IMR-90 (cell line): Measurements from ENCODE around the gene KLHL2. TPM values are rescaled to one million over a fixed set of nuclear protein-coding genes. Genes with fewer than 3 reads are reported as not detected.

Experiments
- ATAC-seq: fragments of 200-7000 bp; cut with Tn5 transposase; 2 replicates; pipeline ENCODE4 v1.9.1; 2020; ENCODE audit warnings: low read depth, mild to moderate bottlenecking, moderate library complexity
- BruUV-seq: library from RNA; stranded (reverse); fragments of 400-500 nt; replicated peaks from 2 replicates; lab custom pipeline; 2021; lab: Mats Ljungman, UMichigan
- CTCF ChIA-PET: fragments of 300-600 bp; formaldehyde crosslinking; extraction: SDS; loops from one replicate; lab custom pipeline; 2021; ENCODE audit warnings: antibody characterized with exemption; lab: Yijun Ruan, JAX
- POLR2A ChIA-PET: fragments of 300-600 bp; sonication (Branson Sonifier 250); formaldehyde crosslinking; loops from one replicate; lab custom pipeline; 2022; ENCODE audit warnings: antibody characterized with exemption; ENCODE audit not compliant: unreplicated experiment; lab: Charles Lee
- DNase-seq: peaks from one replicate; pipeline ENCODE4 v3.0.0; 2013
- H2AFZ ChIP-seq: replicated peaks from 2 replicates; pipeline ENCODE3; 2013; ENCODE audit warnings: low read length, mild to moderate bottlenecking; ENCODE audit not compliant: poor library complexity
- H2AK5ac ChIP-seq: 2 replicates; pipeline ENCODE4 v1.6.1; 2013; ENCODE audit warnings: low read depth, low read length, inconsistent platforms
- H2AK9ac ChIP-seq: replicated peaks from 2 replicates; pipeline ENCODE3; 2013; ENCODE audit warnings: mild to moderate bottlenecking, low read depth, low read length, moderate library complexity; ENCODE audit not compliant: poor library complexity
- H2BK120ac ChIP-seq: 2 replicates; pipeline ENCODE4 v1.6.1; 2013; ENCODE audit warnings: low read depth, low read length, inconsistent platforms
- H2BK15ac ChIP-seq: 3 replicates; pipeline ENCODE4 v1.6.1; 2013; ENCODE audit warnings: low read depth, low read length, inconsistent platforms
- H2BK20ac ChIP-seq: 2 replicates; pipeline ENCODE4 v1.6.1; 2013; ENCODE audit warnings: low read depth, mild to moderate bottlenecking, inconsistent platforms, low read length, moderate library complexity
- H2BK5ac ChIP-seq: 2 replicates; pipeline ENCODE4 v1.6.1; 2013; ENCODE audit warnings: mild to moderate bottlenecking, low read depth, low read length, inconsistent platforms; ENCODE audit not compliant: poor library complexity, severe bottlenecking
- H3K14ac ChIP-seq: replicated peaks from 2 replicates; pipeline ENCODE4 v1.6.1; 2013; ENCODE audit warnings: low read depth, low read length, inconsistent platforms
- H3K18ac ChIP-seq: 2 replicates; pipeline ENCODE4 v1.6.1; 2013; ENCODE audit warnings: low read depth, low read length, control low read depth
- H3K23ac ChIP-seq: 2 replicates; pipeline ENCODE4 v1.6.1; 2013; ENCODE audit warnings: low read depth, low read length, inconsistent platforms
- H3K27ac ChIP-seq: 2 replicates; pipeline ENCODE4 v1.5.1; 2013; ENCODE audit warnings: mild to moderate bottlenecking, control low read depth, low read length; ENCODE audit not compliant: insufficient read depth
- H3K27me3 ChIP-seq: 2 replicates; pipeline ENCODE4 v1.6.1; 2013; ENCODE audit warnings: low read length; ENCODE audit not compliant: control insufficient read depth, insufficient read depth
- H3K36me3 ChIP-seq: 2 replicates; pipeline ENCODE4 v1.6.1; 2013; ENCODE audit warnings: low read length, mixed read lengths; ENCODE audit not compliant: control insufficient read depth, insufficient read depth
- H3K4ac ChIP-seq: 2 replicates; pipeline ENCODE4 v1.6.1; 2013; ENCODE audit warnings: low read depth, low read length, inconsistent platforms
- H3K4me1 ChIP-seq: 2 replicates; pipeline ENCODE4 v1.6.1; 2013; ENCODE audit warnings: low read length, mixed read lengths; ENCODE audit not compliant: control insufficient read depth, insufficient read depth
- H3K4me2 ChIP-seq: 2 replicates; pipeline ENCODE4 v1.6.1; 2013; ENCODE audit warnings: low read depth, mild to moderate bottlenecking, control low read depth, low read length, moderate library complexity
- H3K4me3 ChIP-seq: 2 replicates; pipeline ENCODE4 v1.5.1; 2013; ENCODE audit warnings: low read depth, mild to moderate bottlenecking, control low read depth, low read length, moderate library complexity; ENCODE audit not compliant: insufficient read depth
- H3K56ac ChIP-seq: 2 replicates; pipeline ENCODE4 v1.6.1; 2013; ENCODE audit warnings: low read length, inconsistent platforms; ENCODE audit not compliant: insufficient read depth; ENCODE audit errors: extremely low read depth
- H3K79me1 ChIP-seq, 2 experiments: 2 replicates each; pipeline ENCODE4 v1.6.1; 2013; ENCODE audit warnings: low read length in 2 of 2, inconsistent platforms in 1 of 2, low read depth in 1 of 2
- H3K9ac ChIP-seq: 2 replicates; pipeline ENCODE4 v1.6.1; 2013; ENCODE audit warnings: low read depth, low read length, control low read depth
- H3K9me1 ChIP-seq: 2 replicates; pipeline ENCODE4 v1.6.1; 2013; ENCODE audit warnings: low read length, inconsistent platforms; ENCODE audit not compliant: insufficient read depth
- H3K9me3 ChIP-seq: 2 replicates; pipeline ENCODE4 v1.6.1; 2013; ENCODE audit warnings: low read length; ENCODE audit not compliant: control insufficient read depth, insufficient read depth
- H4K20me1 ChIP-seq: 2 replicates; pipeline ENCODE4 v1.6.1; 2013; ENCODE audit warnings: low read length, inconsistent platforms; ENCODE audit not compliant: insufficient read depth
- H4K5ac ChIP-seq: 2 replicates; pipeline ENCODE4 v1.6.1; 2013; ENCODE audit warnings: mild to moderate bottlenecking, low read depth, low read length, control low read depth
- H4K8ac ChIP-seq, 2 experiments: 2 replicates each; pipeline ENCODE4 v1.6.1; 2013; ENCODE audit warnings: low read depth in 2 of 2, low read length in 2 of 2, control low read depth in 1 of 2, inconsistent platforms in 1 of 2
- H4K91ac ChIP-seq: 2 replicates; pipeline ENCODE4 v1.6.1; 2013; ENCODE audit warnings: low read depth, low read length, inconsistent platforms; ENCODE audit not compliant: insufficient read depth
- BHLHE40 ChIP-seq: fragments of 150-350 bp; IDR thresholded peaks from 2 replicates; pipeline ENCODE4 v1.6.1; 2016; ENCODE audit warnings: mild to moderate bottlenecking, low read depth, low read length
- CHD1 ChIP-seq: IDR thresholded peaks from 2 replicates; pipeline ENCODE4 v1.6.1; 2012; ENCODE audit warnings: low read depth, low read length, improper control_type of control experiment
- MAFK ChIP-seq: IDR thresholded peaks from 2 replicates; pipeline ENCODE4 v1.6.1; 2012; ENCODE audit warnings: low read depth, low read length, improper control_type of control experiment
- MXI1 ChIP-seq: IDR thresholded peaks from 2 replicates; pipeline ENCODE4 v1.6.1; 2012; ENCODE audit warnings: low read depth, mild to moderate bottlenecking, low read length, moderate library complexity, borderline replicate concordance
- NFE2L2 ChIP-seq: fragments of 150-350 bp; IDR thresholded peaks from 2 replicates; pipeline ENCODE4 v1.6.1; 2016; ENCODE audit warnings: low read depth, mild to moderate bottlenecking, low read length
- SMC3 ChIP-seq: fragments of 150-350 bp; IDR thresholded peaks from 2 replicates; pipeline ENCODE4 v1.6.1; 2016; ENCODE audit warnings: low read depth, mild to moderate bottlenecking, antibody characterized with exemption, low read length, moderate library complexity
- WGBS, 2 experiments: methylation state at CpG; one replicate each; pipeline versions ENCODE4 v1.1.5 to v1.1.7; 2013; ENCODE audit warnings: missing lambda C conversion rate in 2 of 2; ENCODE audit not compliant: insufficient read length in 1 of 2; ENCODE audit errors: extremely low coverage in 2 of 2; 5-methylcytosine and 5-hydroxymethylcytosine counted together
- dilution Hi-C: fragments of 300-500 bp; cut with HindIII; formaldehyde crosslinking; loops from one replicate; pipeline ENCODE4 v1.14.3; 2018; ENCODE audit warnings: low sequenced_read_pairs; ENCODE audit not compliant: unreplicated experiment
- in situ Hi-C: fragments of 300-500 bp; cut with MboI; formaldehyde crosslinking; loops from 3 replicates; pipeline ENCODE4 v1.14.3; 2019; ENCODE audit warnings: low sequenced_read_pairs, inconsistent platforms, mixed read lengths
- intact Hi-C: fragments of 100-400 bp; cut with micrococcal nuclease; formaldehyde crosslinking; loops from 2 replicates; pipeline ENCODE4 v1.10.0; 2022
- polyA plus RNA-seq, 3 experiments: library from polyadenylated mRNA; depleted of rRNA; stranded (reverse); fragments of >200 nt; gene quantifications; 2 replicates each; pipeline ENCODE4 v1.2.3, GENCODE V29; 2012; ENCODE audit warnings: low replicate concordance in 1 of 3
- total RNA-seq: library from RNA; depleted of rRNA; stranded (reverse); fragments of >200 nt; gene quantifications from 2 replicates; pipeline ENCODE4 v1.2.3, GENCODE V29; 2012
- TF ChIP-seq, protein P1 (sequence below): fragments of 150-350 bp; IDR thresholded peaks from 2 replicates; pipeline ENCODE4 v1.6.1; 2016; ENCODE audit warnings: low read depth, mild to moderate bottlenecking, low read length, moderate library complexity, borderline replicate concordance
- TF ChIP-seq, protein P2 (sequence below): conservative IDR thresholded peaks from 2 replicates; pipeline ENCODE4 v1.5.1; 2012; ENCODE audit warnings: mild to moderate bottlenecking, low read depth, low read length, improper control_type of control experiment

KLHL2 gene
- total and polyA plus RNA-seq, 2 of the 4 experiments (the other 2 are of a cell fraction), result 11.0 to 12.4 TPM

DNA sequence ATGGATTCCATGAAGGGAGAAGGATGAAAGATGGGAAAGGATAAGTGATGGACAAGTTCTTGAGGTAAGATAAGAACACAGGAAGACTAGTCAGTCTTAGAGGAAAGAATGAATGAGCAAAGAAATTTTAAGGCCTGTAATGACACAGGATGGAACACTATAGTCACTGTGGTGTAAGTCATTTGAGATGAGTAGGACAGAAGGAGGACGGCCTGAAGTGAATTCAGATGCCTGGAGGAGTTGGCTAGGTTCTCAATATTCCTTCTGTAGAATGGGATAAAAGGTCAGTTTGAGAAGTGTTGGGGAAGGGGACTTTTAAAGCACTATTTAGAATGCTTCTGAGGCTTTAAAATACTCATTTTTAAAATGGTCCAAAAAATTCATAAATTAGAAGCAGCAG, 124.0 kb downstream of the KLHL2 start:
- in situ Hi-C loops, result loop anchor here (25.0 kb wide), 1 partner anchor 119 kb away; the partner anchor contains the start of gene KLHL2

More for the DNA sequence above, 124.0 kb downstream of the KLHL2 start:
- H4K8ac ChIP-seq, result no peak overlapping the region
- H3K9me1 ChIP-seq, result 0 out of 2 replicates have a peak, but pooled peaks cover under 1% of the 10 kb centered on the region
- H3K18ac ChIP-seq, result no peak overlapping the region
- H4K91ac ChIP-seq, result no peak overlapping the region
- H2BK5ac ChIP-seq, result no peak overlapping the region
- H3K79me1 ChIP-seq, result peaks cover 10 to 26% of the 10 kb centered on the region in 2 experiments
- no peak overlapping the region for H3K27ac ChIP-seq
- DNase-seq, result no peak
- H3K4ac ChIP-seq, result no peak overlapping the region
- no peak overlapping the region for H3K9ac ChIP-seq
- BruUV-seq, result no TSS peak
- TF ChIP-seq CHD1 (no peak), MAFK (no peak), SMC3 (no peak), NFE2L2 (no peak), BHLHE40 (no peak), MXI1 (no peak)
- TF ChIP-seq, protein P1, sequence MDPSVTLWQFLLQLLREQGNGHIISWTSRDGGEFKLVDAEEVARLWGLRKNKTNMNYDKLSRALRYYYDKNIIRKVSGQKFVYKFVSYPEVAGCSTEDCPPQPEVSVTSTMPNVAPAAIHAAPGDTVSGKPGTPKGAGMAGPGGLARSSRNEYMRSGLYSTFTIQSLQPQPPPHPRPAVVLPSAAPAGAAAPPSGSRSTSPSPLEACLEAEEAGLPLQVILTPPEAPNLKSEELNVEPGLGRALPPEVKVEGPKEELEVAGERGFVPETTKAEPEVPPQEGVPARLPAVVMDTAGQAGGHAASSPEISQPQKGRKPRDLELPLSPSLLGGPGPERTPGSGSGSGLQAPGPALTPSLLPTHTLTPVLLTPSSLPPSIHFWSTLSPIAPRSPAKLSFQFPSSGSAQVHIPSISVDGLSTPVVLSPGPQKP, result no peak
- TF ChIP-seq, protein P2, sequence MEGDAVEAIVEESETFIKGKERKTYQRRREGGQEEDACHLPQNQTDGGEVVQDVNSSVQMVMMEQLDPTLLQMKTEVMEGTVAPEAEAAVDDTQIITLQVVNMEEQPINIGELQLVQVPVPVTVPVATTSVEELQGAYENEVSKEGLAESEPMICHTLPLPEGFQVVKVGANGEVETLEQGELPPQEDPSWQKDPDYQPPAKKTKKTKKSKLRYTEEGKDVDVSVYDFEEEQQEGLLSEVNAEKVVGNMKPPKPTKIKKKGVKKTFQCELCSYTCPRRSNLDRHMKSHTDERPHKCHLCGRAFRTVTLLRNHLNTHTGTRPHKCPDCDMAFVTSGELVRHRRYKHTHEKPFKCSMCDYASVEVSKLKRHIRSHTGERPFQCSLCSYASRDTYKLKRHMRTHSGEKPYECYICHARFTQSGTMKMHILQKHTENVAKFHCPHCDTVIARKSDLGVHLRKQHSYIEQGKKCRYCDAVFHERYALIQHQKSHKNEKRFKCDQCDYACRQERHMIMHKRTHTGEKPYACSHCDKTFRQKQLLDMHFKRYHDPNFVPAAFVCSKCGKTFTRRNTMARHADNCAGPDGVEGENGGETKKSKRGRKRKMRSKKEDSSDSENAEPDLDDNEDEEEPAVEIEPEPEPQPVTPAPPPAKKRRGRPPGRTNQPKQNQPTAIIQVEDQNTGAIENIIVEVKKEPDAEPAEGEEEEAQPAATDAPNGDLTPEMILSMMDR, result no peak
- intact Hi-C loops, result no loop called here
- ChIA-PET POLR2A (no interaction called here), CTCF (no interaction called here)
- H3K56ac ChIP-seq, result no peak overlapping the region
- H3K4me2 ChIP-seq, result no peak overlapping the region
- no peaks in the 10 kb centered on the region for H3K36me3 ChIP-seq
- H3K9me3 ChIP-seq, result no peaks in the 10 kb centered on the region
- no peaks in the 10 kb centered on the region for H4K20me1 ChIP-seq
- no peak overlapping the region for H2AK5ac ChIP-seq
- H2AK9ac ChIP-seq, result no peak overlapping the region
- H2BK120ac ChIP-seq, result no peak overlapping the region
- no peak overlapping the region for H2BK15ac ChIP-seq
- H3K23ac ChIP-seq, result no peak overlapping the region
- H4K5ac ChIP-seq, result no peak overlapping the region
- no peak for ATAC-seq
- H2AFZ ChIP-seq, result no peak overlapping the region
- H2BK20ac ChIP-seq, result no peak overlapping the region
- H3K4me1 ChIP-seq, result peaks cover under 1% of the 10 kb centered on the region; the same call in 1 of the 2 replicates
- dilution Hi-C loops, result no loop called here
- H3K27me3 ChIP-seq, result no peaks in the 10 kb centered on the region
- no peak overlapping the region for H3K4me3 ChIP-seq
- no peak overlapping the region for H3K14ac ChIP-seq
- no CpG with 5 or more reads among the region's 1 CpG for WGBS, 2 experiments
